H54 (cell line): ENCODE results near the gene MICAL3.
A peak's percentile ranks its signal among the peaks of the same experiment; 100 is the strongest.
"Not testable (repeated sequence)": the region's sequence is repeated elsewhere in the genome, so short reads cannot be mapped to it uniquely, and the experiment has no call there.

Source experiments
- DNase-seq: peaks from one replicate; pipeline ENCODE4 v3.0.0; 2011; ENCODE audit warnings: low spot score, mixed read lengths; ENCODE audit not compliant: insufficient read length
- FAIRE-seq: peaks from 3 replicates; lab custom pipeline; 2011; peaks lifted over from hg19 to GRCh38; lab: Jason Lieb, UNC
- POLR2A ChIP-seq: IDR thresholded peaks from 2 replicates; pipeline ENCODE4 v1.6.1; 2011; ENCODE audit warnings: low read depth, mild to moderate bottlenecking, low read length

Gene MICAL3

GRCh38 chr22:17945156-17945887 is 79.0 kb downstream of the MICAL3 start:
- TF ChIP-seq POLR2A: no peak
- no peak for FAIRE-seq
- no peak for DNase-seq

DNA sequence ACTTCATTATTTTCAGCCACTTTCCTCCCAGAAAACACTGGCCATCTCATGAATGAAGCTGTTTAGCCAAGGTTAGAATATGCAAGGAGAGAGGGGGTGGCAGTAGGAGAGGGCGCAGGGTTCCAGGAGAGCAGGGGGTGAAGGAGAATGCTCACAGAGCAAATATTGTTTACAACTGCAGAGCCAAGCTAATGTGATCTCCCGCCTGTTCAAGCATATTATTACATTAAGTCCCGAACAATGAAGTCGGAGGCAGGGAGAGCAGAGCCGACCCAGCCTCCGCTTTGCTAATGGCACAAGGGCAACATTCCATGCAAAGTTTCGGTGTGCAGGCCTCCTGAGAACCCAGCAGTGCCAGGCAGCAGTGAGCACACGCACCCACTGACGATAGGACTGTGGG is 80.1 kb downstream of the MICAL3 start:
- DNase-seq (no peak), FAIRE-seq (no peak)
- no peak for TF ChIP-seq POLR2A

DNA sequence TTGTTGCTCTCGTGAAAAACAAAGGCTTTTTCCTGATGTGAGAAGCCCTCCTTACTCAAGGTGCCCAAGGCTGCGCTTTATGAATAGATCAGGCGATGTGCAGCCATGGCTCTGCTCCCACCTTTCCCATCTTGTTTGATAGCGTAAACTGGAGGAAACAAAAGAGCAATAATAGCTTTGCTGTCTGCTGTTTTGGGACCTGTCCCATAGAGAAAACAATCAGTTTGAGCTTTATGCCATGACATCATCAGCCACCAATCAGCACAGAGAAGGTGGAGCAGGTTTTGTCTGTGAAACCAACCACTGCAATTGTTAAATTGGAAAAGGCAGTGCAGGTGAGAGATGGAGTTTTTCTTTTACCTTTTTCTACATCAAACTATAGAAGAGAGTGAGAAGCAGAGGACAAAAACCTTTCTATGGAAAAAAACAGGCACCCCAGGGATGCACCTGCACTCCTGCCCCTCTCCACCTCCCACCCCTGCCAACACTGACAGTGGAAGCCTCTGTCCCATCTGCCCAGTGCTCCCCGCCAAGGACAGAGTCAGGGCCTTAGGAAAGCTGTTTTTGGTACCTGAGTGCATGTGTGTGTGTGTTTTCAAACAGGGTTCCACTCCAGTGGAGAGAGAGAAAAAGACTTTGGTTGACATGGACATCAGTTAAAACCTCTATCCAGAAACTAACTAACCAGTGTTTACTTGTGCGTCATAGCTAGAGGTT is 80.7 kb downstream of the MICAL3 start:
- no peak for TF ChIP-seq POLR2A
- FAIRE-seq: no peak
- DNase-seq: no peak

DNA sequence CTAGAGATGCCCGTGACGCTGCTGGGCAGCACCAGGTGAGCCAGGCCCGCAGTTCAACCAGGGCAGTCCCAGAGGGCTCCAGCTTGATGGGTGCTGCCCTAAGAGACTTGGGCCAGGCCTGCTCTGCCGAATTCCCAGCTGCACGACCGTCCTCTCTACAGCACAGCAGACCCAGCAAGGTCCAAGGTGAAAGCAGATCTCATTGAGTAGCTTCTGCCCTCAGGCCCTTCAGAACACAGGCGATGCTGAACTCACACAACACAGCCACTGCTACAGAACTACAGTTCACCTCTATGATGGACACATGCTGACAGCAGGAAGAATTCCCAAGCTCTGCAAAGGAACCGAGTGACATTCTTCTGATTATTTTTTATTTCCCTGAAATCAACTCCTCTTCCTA is 81.6 kb downstream of the MICAL3 start:
- FAIRE-seq: no peak

DNA sequence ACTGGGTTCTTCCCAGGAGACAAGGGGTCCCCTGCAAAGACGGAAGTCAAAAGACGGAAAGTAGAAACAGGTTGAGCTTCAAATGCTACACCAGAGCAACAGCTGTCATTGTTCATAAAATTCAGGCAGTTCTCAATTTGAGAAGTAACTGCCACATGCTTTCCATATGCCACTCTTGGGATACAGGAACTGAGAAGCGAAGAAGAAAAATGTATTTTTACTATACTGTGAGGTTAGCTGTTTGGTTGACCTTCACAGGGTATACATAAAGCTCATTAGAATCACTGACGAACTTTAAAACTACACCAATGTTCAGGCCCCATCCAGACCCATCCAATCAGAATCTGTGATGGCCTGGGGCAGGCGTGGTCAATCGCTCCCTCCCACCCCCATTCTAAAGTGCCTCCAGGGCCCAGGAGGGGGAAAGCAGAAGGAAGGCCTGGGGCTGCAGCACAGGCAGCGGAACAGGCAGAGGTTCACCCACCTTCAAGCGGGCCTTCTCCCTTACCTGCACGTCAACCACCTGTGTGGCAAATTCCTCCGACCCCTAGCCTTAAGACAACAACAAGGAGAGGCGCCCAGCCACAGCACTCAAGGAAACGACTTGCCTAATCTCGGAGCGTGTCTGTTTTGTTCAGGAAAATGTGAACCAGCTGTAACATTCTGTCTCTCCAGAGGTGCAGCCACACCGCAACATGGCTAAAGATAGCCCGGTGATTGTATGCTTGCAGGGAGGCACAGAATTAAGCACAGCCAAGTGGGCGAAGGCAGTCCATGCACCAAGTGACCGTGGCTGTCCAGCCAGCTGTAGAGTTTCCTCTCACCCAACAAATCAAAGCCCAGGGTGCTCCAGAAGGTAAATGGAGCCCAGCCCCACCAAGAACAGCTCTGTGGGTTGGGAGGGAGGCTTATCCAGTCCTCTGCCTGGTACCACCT is 82.6 kb downstream of the MICAL3 start:
- DNase-seq: no peak
- no peak for TF ChIP-seq POLR2A
- no peak for FAIRE-seq

More for the DNA sequence above, 81.6 kb downstream of the MICAL3 start:
- DNase-seq: no peak
- TF ChIP-seq POLR2A: no peak

DNA sequence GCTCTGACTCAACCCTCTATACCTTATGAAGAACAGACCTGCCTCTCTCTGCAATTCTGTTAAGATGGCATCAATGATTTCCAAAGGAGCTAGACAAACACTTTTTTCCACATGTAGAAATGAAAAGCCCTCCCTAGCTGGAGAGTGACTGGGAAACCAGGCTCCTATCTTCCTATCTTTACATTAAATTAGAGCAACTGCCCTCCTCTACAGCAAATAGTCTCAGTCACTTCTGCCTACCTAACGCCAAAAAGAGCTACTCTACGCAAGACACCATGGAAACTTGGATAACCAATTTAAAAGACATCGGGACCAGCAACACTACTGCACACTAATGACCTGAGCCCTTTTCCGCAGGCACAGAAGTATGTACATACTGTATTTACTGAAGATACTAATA is 84.8 kb downstream of the MICAL3 start:
- no peak for TF ChIP-seq POLR2A
- no peak for FAIRE-seq

GRCh38 chr22:17939011-17939410 is 85.3 kb downstream of the MICAL3 start:
- no peak for TF ChIP-seq POLR2A
- DNase-seq (no peak), FAIRE-seq (no peak)

More for the DNA sequence above, 84.8 kb downstream of the MICAL3 start:
- no peak for DNase-seq

GRCh38 chr22:17938484-17938924 is 85.9 kb downstream of the MICAL3 start:
- TF ChIP-seq POLR2A: no peak
- DNase-seq: no peak
- no peak for FAIRE-seq

GRCh38 chr22:17932457-17932856 is 91.9 kb downstream of the MICAL3 start:
- FAIRE-seq: not testable (repeated sequence)

GRCh38 chr22:17931400-17931825 is 92.9 kb downstream of the MICAL3 start:
- FAIRE-seq (peak; percentile 57), DNase-seq (no peak)
- TF ChIP-seq POLR2A: no peak

More at GRCh38 chr22:17932457-17932856, 91.9 kb downstream of the MICAL3 start:
- DNase-seq: not testable (repeated sequence)

GRCh38 chr22:17930455-17931313 is 93.7 kb downstream of the MICAL3 start:
- DNase-seq (no peak), FAIRE-seq (no peak)
- TF ChIP-seq POLR2A: no peak

DNA sequence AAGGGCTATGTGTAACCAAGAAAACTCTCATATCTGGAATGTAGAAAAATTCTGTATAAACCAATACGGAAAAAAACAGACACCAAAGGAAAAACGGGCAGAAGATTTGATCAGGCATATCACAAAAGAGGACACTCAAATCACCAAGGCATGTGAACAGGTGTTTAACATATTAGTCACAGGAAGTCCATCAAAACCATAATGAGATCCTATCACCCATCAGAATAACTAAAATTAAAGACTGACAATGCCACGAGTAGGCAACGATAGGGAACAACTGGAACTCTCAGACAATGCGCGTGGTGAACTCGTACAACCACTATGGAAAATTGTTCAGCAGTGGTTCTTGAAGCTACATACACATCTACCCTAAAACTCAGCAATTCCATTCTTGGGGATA is 94.5 kb downstream of the MICAL3 start:
- DNase-seq (no peak), FAIRE-seq (no peak)
- no peak for TF ChIP-seq POLR2A

GRCh38 chr22:17928391-17928790 is 96.0 kb downstream of the MICAL3 start:
- FAIRE-seq (no peak), DNase-seq (no peak)
- no peak for TF ChIP-seq POLR2A
